Kidney (tissue), 22 donors: ENCODE results near the gene ADAT1. TPM values are rescaled to one million over a fixed set of nuclear protein-coding genes. Genes with fewer than 3 reads are reported as not detected.

ENCODE experiments used
- DNase-seq, 5 donors: peaks; one replicate each; pipeline ENCODE4 v3.0.0-alpha.2; 2013 to 2020
- FAIRE-seq: peaks from 2 replicates; lab custom pipeline; 2012; peaks lifted over from hg19 to GRCh38; lab: Jason Lieb, UNC
- H3K27ac ChIP-seq, 2 donors: one replicate each; pipeline ENCODE4 v1.7.0; 2013; ENCODE audit warnings: low read depth in 2 of 2, low read length in 2 of 2, inconsistent platforms in 1 of 2
- H3K27me3 ChIP-seq: one replicate; pipeline ENCODE4 v1.7.1; 2013; ENCODE audit warnings: low read length, inconsistent platforms; ENCODE audit not compliant: control insufficient read depth, insufficient read depth
- H3K36me3 ChIP-seq, 3 donors: one replicate each; pipeline versions ENCODE4 v1.7.0 to v1.7.1; 2013; ENCODE audit warnings: low read length in 3 of 3, control low read depth in 1 of 3, inconsistent platforms in 1 of 3; ENCODE audit not compliant: insufficient read depth in 3 of 3, control insufficient read depth in 2 of 3
- H3K4me1 ChIP-seq, 3 donors: one replicate each; pipeline versions ENCODE4 v1.7.0 to v1.7.1; 2013; ENCODE audit warnings: low read length in 3 of 3, inconsistent platforms in 1 of 3, low read depth in 1 of 3; ENCODE audit not compliant: control insufficient read depth in 2 of 3, insufficient read depth in 2 of 3
- H3K4me3 ChIP-seq, 3 donors: one replicate each; pipeline versions ENCODE4 v1.7.0 to v1.8.1; 2013; ENCODE audit warnings: low read length in 3 of 3, control low read depth in 1 of 3, inconsistent platforms in 1 of 3
- H3K9ac ChIP-seq, 3 donors: one replicate each; pipeline versions ENCODE4 v1.7.0 to v1.7.1; 2013; ENCODE audit warnings: low read length in 3 of 3, control low read depth in 1 of 3, inconsistent platforms in 1 of 3
- H3K9me3 ChIP-seq, 3 donors: one replicate each; pipeline versions ENCODE4 v1.7.0 to v1.7.1; 2013; ENCODE audit warnings: low read length in 3 of 3, control low read depth in 1 of 3, inconsistent platforms in 1 of 3; ENCODE audit not compliant: control insufficient read depth in 2 of 3, insufficient read depth in 1 of 3
- intact Hi-C: fragments of 100-400 bp; cut with DNase I; formaldehyde crosslinking; loops from one replicate; pipeline ENCODE4 v1.11.1; 2022
- long read RNA-seq, 10 donors: library from polyadenylated mRNA in 1 of 10; unstranded in 1 of 10; transcript quantifications; one replicate each; pipeline ENCODE4 v2.0.0 and lab custom pipeline, GENCODE V29; 2021 to 2026
- polyA plus RNA-seq: library from polyadenylated mRNA; stranded (reverse); fragments of 350-450 nt; fragmentation: Illumina TruSeq; extraction: RNeasy Lipid Tissue Mini Kit (QIAGEN cat#74804); gene quantifications from one replicate; pipeline ENCODE4 v1.2.3, GENCODE V29; 2014; ENCODE audit warnings: low read depth, low replicate concordance; ENCODE audit not compliant: insufficient read depth
- total RNA-seq: library from RNA; stranded (reverse); fragmentation: NEBNext Ultra II Directional; extraction: Animal tissue kit (Norgen Biotek cat#: 25700); gene quantifications from one replicate; pipeline ENCODE4 v1.2.1, GENCODE V29; 2021
- TF ChIP-seq, protein P1 (sequence below): IDR thresholded peaks from 3 replicates; pipeline ENCODE4 v1.5.1; 2012; ENCODE audit warnings: mild to moderate bottlenecking, moderate library complexity, borderline replicate concordance; ENCODE audit not compliant: insufficient read depth; ENCODE audit errors: extremely low read depth
- donor health status: control.
- donor health status: control.
- donor health status: control.
- donor health status: control.
- donor health status: control.
- donor health status: DM: yes; HTN: yes; CAD: no.
- donor health status: Normal renal cell carcinoma (clear cell type).

Gene ADAT1, protein sequence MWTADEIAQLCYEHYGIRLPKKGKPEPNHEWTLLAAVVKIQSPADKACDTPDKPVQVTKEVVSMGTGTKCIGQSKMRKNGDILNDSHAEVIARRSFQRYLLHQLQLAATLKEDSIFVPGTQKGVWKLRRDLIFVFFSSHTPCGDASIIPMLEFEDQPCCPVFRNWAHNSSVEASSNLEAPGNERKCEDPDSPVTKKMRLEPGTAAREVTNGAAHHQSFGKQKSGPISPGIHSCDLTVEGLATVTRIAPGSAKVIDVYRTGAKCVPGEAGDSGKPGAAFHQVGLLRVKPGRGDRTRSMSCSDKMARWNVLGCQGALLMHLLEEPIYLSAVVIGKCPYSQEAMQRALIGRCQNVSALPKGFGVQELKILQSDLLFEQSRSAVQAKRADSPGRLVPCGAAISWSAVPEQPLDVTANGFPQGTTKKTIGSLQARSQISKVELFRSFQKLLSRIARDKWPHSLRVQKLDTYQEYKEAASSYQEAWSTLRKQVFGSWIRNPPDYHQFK
- 56.5 TPM for total RNA-seq
- polyA plus RNA-seq = 24.4 TPM
- long read RNA-seq, donor 1, partial matches to known transcripts = 0 of 2 reads
- long read RNA-seq, donor 1, other reads (novel, unspliced or antisense) = 0 of 2 reads
- long read RNA-seq, donor 2, partial matches to known transcripts = 0 of 1 reads
- long read RNA-seq, donor 2, other reads (novel, unspliced or antisense) = 0 of 1 reads
- long read RNA-seq, donor 3, partial matches to known transcripts = 0 of 2 reads
- long read RNA-seq, donor 3, other reads (novel, unspliced or antisense) = 0 of 2 reads
- long read RNA-seq, donor 4, partial matches to known transcripts = 0 of 2 reads
- long read RNA-seq, donor 4, other reads (novel, unspliced or antisense) = 0 of 2 reads
- long read RNA-seq, donor 5 = 0 reads
- long read RNA-seq, donor 6, partial matches to known transcripts = 0 of 1 reads
- long read RNA-seq, donor 6, other reads (novel, unspliced or antisense) = 0 of 1 reads
- long read RNA-seq, donor 7, transcript ADAT1-201 (11 exons, 1,869 nt) = major isoform, 9 of 23 reads
- long read RNA-seq, donor 7, partial matches to known transcripts = 9 of 23 reads
- long read RNA-seq, donor 7, other reads (novel, unspliced or antisense) = 5 of 23 reads
- long read RNA-seq, donor 8 = 0 reads
- long read RNA-seq, donor 9 = 0 reads
- long read RNA-seq, donor 10 = 0 reads

DNA sequence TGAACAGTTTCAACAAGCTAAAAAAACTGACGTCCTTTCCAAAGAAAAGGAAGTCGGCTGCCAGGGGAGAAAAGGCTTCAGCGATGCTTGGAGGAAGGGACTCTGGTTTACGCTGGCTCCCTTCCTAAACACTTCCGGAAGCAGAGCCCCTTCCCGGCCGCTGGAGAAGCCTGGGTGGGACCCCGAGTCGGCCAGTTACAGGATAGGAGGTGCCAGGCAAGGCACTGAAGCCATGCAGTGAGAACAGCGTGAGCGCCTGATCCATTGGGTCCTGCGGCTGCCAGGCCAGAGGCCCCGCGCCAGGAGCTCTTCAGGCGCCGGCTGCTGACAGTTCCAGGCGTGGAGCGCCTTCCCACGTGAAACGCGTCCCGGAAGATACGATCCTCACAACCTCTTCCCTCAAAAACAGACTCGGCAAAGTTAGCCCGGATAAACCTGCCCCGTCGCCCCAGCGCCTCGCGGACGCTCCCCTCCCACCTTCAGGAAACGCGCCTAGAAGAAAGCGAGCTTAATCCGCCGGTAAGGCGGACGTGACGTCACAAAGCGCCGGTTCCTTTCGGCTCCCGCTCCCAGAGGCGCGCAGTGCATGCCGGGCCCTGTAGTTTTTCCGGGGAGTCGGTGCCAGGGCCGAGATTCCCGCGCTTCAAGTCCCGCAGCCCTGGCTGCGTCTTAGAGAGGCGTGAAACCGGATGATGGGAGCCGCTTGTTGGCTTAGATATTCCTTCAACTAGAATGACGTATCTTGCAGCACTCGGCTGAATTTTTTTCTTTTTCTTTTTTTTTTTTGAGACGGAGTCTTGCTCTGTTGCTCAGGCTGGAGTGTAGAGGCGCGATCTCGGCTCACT is at the start of gene ADAT1:
Gene ADAT1 (minus strand): TSS at position 521 of the 845 bp plus-strand sequence. CDS start 2,482 bp downstream, outside the sequence.
- peak; percentile 98 to 99 (median 99) for DNase-seq
- Histone ChIP-seq H3K4me1 (peaks cover 0 to 6% (median 3%) of the 10 kb centered on the region in 3 donors), H3K27me3 (no peaks in the 10 kb centered on the region), H3K9me3 (no peaks in the 10 kb centered on the region), H3K9ac (peak within 1 kb of the TSS; percentile 68 to 77 (median 73)), H3K4me3 (peak within 1 kb of the TSS; percentile 67 to 87 (median 86)), H3K27ac (peak within 1 kb of the TSS; percentile 87 to 90), H3K36me3 (peaks cover 5 to 22% (median 18%) of the 10 kb centered on the region in 3 donors)
- TF ChIP-seq, protein P1, sequence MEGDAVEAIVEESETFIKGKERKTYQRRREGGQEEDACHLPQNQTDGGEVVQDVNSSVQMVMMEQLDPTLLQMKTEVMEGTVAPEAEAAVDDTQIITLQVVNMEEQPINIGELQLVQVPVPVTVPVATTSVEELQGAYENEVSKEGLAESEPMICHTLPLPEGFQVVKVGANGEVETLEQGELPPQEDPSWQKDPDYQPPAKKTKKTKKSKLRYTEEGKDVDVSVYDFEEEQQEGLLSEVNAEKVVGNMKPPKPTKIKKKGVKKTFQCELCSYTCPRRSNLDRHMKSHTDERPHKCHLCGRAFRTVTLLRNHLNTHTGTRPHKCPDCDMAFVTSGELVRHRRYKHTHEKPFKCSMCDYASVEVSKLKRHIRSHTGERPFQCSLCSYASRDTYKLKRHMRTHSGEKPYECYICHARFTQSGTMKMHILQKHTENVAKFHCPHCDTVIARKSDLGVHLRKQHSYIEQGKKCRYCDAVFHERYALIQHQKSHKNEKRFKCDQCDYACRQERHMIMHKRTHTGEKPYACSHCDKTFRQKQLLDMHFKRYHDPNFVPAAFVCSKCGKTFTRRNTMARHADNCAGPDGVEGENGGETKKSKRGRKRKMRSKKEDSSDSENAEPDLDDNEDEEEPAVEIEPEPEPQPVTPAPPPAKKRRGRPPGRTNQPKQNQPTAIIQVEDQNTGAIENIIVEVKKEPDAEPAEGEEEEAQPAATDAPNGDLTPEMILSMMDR = no peak
- FAIRE-seq = peak; percentile 42
- intact Hi-C loops = no loop called here

DNA sequence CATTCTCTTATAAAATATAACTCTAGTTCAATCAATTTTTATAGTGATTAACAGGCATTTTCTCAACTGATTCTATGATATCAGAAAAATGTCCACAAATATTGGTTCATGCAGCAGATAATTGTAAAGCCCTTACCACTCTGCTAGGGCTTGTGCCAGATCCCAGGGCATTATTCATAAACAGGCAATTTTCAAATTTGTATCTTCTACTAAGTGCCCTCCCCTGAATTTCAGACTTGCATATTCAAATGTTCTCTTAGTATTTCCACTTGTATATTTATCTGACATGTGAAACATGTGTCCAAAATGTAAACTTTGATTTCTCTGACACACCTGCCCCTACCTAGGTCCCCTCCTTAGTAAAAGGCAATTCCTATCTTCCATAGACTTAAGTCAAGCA is 44.4 kb upstream of the ADAT1 start:
- no peak overlapping the region for H3K27ac ChIP-seq
- intact Hi-C loops = no loop called here
- no peak for DNase-seq
- no peak for FAIRE-seq
- H3K36me3 ChIP-seq = no peaks in the 10 kb centered on the region
- TF ChIP-seq, protein P1 = no peak
- H3K9ac ChIP-seq = no peak overlapping the region
- H3K4me3 ChIP-seq = no peak overlapping the region
- H3K27me3 ChIP-seq = no peaks in the 10 kb centered on the region
- H3K4me1 ChIP-seq = no peaks in the 10 kb centered on the region
- no peaks in the 10 kb centered on the region for H3K9me3 ChIP-seq

DNA sequence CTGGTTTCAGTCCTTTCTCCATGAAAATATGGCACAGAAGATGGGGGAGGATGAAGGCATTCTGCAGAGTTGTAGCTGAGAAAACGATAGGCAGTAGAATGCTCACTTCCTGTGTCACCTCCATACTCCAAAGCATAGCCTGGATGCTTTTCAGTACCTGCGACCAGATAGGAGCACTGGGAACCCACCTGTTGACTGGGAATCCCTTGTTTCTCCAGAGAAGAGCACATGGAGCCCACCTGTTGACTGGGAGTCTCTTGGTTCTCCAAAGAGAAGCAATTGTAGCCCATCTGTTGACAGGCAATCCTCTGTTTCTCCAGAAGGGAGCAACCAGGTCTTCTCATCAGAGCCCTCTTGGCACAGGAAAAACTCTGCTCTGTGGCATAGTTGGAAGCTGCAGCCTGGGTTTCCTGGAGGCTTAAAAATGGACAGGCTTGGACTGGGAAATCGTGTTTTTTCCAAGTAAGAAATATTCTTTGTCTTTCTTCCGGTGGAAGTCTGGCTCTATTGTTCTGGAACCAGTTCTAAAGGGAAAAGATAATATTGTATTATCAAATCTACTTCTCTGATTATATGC is 37.7 kb upstream of the ADAT1 start:
- DNase-seq (no peak), FAIRE-seq (no peak)
- intact Hi-C loops = no loop called here
- Histone ChIP-seq H3K27ac (no peak overlapping the region), H3K4me3 (no peak overlapping the region), H3K4me1 (peaks cover 0 to 2% (median 0%) of the 10 kb centered on the region in 3 donors), H3K9ac (no peak overlapping the region), H3K36me3 (peaks cover 7 to 25% (median 20%) of the 10 kb centered on the region in 3 donors), H3K9me3 (no peaks in the 10 kb centered on the region), H3K27me3 (no peaks in the 10 kb centered on the region)
- TF ChIP-seq, protein P1 = no peak
